Measurements from ENCODE around the gene FOXP2.
"Not testable (repeated sequence)": the region's sequence is repeated elsewhere in the genome, so short reads cannot be mapped to it uniquely, and the experiment has no call there.

The FOXP2 gene

GRCh38 chr7:114414156-114415063, at the start of gene FOXP2:
TSS of gene FOXP2 (plus strand) at chr7:114414815. CDS start at chr7:114426512, 11,697 bp downstream.
- no peak for DNase-seq

DNA sequence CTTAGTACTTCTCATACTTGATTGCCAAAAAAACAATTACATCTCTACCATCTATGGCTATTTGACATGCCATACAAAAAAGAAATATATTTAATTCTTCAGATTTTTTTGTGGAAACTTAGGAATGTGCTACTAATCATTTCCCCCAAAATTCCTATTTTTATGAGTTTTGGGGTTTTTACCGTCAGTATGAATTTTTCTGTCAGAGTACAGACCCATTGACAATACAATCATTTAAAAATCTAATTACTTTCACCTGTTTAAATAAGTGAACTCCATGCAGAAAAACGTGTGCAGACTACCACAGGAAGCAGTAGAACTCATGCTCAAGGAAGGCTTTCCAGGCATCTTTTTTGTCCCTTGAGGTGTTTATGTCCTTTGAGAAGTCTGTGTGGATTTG, 48.8 kb upstream of the FOXP2 start:
- no peak for DNase-seq

DNA sequence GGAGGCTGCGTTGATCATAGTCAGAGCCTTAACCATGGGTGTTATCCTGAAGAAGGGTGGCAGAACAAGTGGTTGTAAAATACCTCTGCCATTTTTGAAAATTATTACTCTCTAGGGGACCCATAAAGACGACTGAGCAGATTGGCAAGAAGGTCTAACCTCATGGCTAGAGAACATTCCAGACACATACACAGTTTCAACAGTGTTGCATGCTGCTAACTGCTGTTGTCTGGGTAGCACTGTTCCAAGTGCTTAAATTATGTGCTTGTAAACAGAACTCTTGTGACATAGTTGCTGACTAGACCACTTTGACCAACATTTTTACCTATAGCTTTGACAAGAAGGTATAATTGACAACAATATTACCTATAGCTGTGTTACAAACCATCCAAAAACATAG, 46.1 kb upstream of the FOXP2 start:
- DNase-seq = no peak

DNA sequence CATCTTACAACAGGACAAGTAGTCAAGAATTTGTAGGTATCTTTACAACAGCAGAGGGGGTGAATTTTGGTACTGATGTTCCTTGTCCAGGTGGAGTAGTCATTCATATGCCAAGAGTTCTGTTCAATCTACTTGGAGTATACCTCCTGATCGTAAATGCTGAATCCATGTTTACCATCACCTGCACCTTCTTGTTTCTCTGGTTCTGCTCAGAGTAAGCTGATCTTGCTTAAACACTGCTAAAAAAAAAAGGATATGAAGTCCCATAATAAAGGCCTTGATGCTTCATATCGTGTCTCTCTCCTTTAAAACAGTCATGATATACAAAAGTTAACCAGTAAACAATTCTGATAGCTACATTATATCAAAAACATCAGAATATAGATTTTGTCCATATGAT, 45.3 kb upstream of the FOXP2 start:
- no peak for DNase-seq

GRCh38 chr7:114372619-114373018, 42.0 kb upstream of the FOXP2 start:
- no peak for DNase-seq

DNA sequence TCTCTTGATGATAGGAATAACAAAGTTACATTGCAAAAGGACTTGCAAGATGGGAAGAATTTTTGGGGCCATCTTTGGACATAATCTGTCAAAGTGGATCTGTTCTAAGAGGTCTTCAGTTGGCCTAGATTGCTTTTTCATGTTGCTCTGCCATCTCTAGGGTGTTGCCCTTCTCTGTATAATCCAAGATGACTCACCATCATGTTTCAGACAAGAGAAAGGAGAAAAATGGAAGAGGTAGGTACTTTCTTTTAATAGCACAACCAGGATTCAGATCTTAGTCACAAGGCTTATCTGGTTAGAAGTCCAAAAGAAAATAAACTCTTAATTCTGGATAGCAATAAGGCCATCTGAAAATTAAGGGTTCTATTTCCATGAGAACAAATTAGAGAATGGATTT, 38.7 kb upstream of the FOXP2 start:
- no peak for DNase-seq

DNA sequence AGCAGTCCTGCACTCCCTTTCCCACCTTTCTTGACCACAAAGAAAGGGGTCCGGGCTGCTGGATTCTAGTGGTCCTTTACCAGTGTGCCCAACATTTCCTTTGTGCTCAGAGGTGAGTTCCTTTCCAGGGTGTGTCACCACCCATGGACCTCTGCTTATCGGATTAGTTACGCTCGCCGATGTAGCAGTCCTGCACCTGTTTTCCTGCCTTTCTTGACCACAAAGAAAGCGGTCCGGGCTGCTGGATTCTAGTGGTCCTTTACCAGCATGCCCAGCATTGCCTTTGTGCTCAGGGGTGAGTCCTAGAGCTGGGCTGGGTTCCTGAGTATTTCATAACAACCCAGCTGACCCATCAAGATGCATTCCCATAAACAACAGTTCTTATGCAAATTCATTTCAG, 30.7 kb upstream of the FOXP2 start:
- DNase-seq = not testable (repeated sequence)

DNA sequence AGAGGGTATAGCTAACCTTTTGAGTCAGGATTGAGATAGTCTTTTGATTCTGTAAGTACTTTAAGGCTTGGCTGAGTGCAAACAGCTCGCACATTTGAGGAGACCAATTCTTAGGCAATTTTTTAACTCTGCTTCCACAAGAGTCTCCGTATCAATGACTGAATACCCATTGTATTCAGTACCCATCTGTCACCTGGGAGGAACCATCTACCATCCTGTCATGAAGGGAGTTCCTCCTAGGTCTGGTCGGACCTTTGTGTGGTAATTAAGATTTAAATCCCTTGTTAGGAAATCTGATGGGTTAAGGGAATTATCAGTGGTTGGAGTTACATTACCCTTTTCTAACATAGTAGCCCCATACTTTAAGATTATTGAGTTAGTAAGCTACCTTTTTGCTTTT, 30.3 kb upstream of the FOXP2 start:
- not testable (repeated sequence) for DNase-seq

GRCh38 chr7:114388021-114388420, 26.6 kb upstream of the FOXP2 start:
- no peak for DNase-seq

GRCh38 chr7:114392686-114393085, 21.9 kb upstream of the FOXP2 start:
- DNase-seq = no peak

- DNase-seq = no peak
Measured at GRCh38 chr7:114402876-114403635, 11.6 kb upstream of the FOXP2 start.

GRCh38 chr7:114405427-114405826, 9.2 kb upstream of the FOXP2 start:
- no peak for DNase-seq

GRCh38 chr7:114409750-114410149, 4.9 kb upstream of the FOXP2 start:
- no peak for DNase-seq

- DNase-seq = no peak
Measured at GRCh38 chr7:114412548-114412947, 2.1 kb upstream of the FOXP2 start.

- DNase-seq = no peak
Measured at GRCh38 chr7:114413761-114414155, 857 bp upstream of the FOXP2 start.

GRCh38 chr7:114415064-114415989, 712 bp downstream of the FOXP2 start:
- DNase-seq = no peak

DNA sequence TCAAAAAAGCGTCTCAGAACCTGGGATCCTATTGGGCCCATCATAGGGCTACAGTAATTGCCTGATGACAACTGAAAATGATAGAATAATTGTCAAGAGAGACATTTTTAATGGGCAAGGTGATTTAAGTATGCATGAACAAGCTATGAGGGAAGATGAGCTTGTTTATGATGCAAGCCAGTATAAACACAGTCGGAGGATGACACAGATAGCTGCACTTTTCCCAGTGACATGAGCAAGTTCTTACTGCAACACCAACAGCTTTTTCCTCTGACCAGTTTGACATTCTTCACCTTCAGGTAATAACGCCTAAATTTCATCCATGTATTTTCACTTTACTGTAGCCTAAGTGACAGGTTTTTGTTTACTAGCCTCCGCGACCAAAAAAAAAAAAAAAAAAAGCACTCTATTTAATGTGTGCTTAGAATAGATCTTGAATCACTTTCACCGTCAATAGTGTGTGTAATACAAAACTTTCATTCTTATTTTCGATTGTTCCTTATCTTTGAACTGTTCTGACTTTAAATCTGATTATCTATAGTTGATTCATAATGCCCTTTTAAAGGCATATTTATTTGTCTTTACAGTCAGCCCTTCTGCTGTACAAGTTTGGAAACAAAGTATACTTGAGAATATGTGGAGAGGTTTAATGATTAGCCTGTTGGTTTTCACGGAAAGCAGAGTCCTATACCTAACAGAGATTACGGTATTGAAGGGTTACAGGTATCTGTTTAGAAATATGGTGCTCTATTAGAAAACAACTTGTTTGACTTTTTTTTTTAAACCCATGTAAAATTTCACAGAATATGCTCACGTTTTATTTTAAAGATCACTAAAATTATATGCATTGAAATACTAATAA, 1.7 kb downstream of the FOXP2 start:
- no peak for DNase-seq

GRCh38 chr7:114417290-114417689, 2.7 kb downstream of the FOXP2 start:
- DNase-seq = no peak

- no peak for DNase-seq
Measured at GRCh38 chr7:114418117-114418516, 3.5 kb downstream of the FOXP2 start.

- DNase-seq = no peak
Measured at GRCh38 chr7:114419441-114420272, 5.0 kb downstream of the FOXP2 start.

All from activated naive CD4-positive, alpha-beta T cell treated with Interleukin-2 at 50 U/mL for 16 hours (primary cell).